H9 (cell line): Measurements from ENCODE around the gene RPP30. TPM values are rescaled to one million over a fixed set of nuclear protein-coding genes. Genes with fewer than 3 reads are reported as not detected.

Experiments used
- DNase-seq: peaks from one replicate; pipeline ENCODE4 v3.0.0-alpha.2; 2017
- H2AFZ ChIP-seq: one replicate; pipeline ENCODE4 v1.6.1; 2013; ENCODE audit warnings: mild to moderate bottlenecking, low read length, control low read depth, moderate library complexity
- H2AK5ac ChIP-seq: 2 replicates; pipeline ENCODE4 v1.6.1; 2013; ENCODE audit warnings: low read length, control low read depth, mixed read lengths; ENCODE audit not compliant: insufficient read length
- H2BK120ac ChIP-seq: one replicate; pipeline ENCODE4 v1.6.1; 2013; ENCODE audit warnings: low read depth, mild to moderate bottlenecking, low read length, control low read depth, inconsistent platforms; ENCODE audit not compliant: poor library complexity, severe bottlenecking
- H2BK12ac ChIP-seq: 2 replicates; pipeline ENCODE4 v1.6.1; 2013; ENCODE audit warnings: low read length, control low read depth, mixed read lengths, low read depth; ENCODE audit not compliant: insufficient read length
- H2BK15ac ChIP-seq: 2 replicates; pipeline ENCODE4 v1.6.1; 2013; ENCODE audit warnings: low read depth, low read length, control low read depth
- H2BK20ac ChIP-seq: one replicate; pipeline ENCODE4 v1.6.1; 2013; ENCODE audit warnings: low read depth, mild to moderate bottlenecking, low read length, control low read depth, inconsistent platforms; ENCODE audit not compliant: poor library complexity, severe bottlenecking
- H2BK5ac ChIP-seq: 2 replicates; pipeline ENCODE4 v1.6.1; 2013; ENCODE audit warnings: low read length, control low read depth, mixed read lengths; ENCODE audit not compliant: insufficient read length
- H3K14ac ChIP-seq: 2 replicates; pipeline ENCODE4 v1.6.1; 2013; ENCODE audit warnings: low read length, control low read depth; ENCODE audit not compliant: insufficient read depth
- H3K18ac ChIP-seq: 2 replicates; pipeline ENCODE4 v1.6.1; 2013; ENCODE audit warnings: low read depth, mild to moderate bottlenecking, mixed read lengths, low read length, control low read depth; ENCODE audit not compliant: insufficient read length
- H3K23ac ChIP-seq: 2 replicates; pipeline ENCODE4 v1.6.1; 2013; ENCODE audit warnings: low read length, control low read depth, mixed read lengths, low read depth; ENCODE audit not compliant: insufficient read length
- H3K23me2 ChIP-seq: 2 replicates; pipeline ENCODE4 v1.6.1; 2013; ENCODE audit warnings: low read depth, mild to moderate bottlenecking, mixed read lengths, low read length, control low read depth; ENCODE audit not compliant: insufficient read length, poor library complexity, severe bottlenecking
- H3K27ac ChIP-seq: 2 replicates; pipeline ENCODE4 v1.5.1; 2013; ENCODE audit warnings: low read length, control low read depth, mixed read lengths, low read depth; ENCODE audit not compliant: insufficient read length
- H3K27me3 ChIP-seq: 2 replicates; pipeline ENCODE4 v1.6.1; 2013; ENCODE audit warnings: low read length, control low read depth, inconsistent platforms; ENCODE audit not compliant: insufficient read depth
- H3K4ac ChIP-seq: 2 replicates; pipeline ENCODE4 v1.6.1; 2013; ENCODE audit warnings: low read depth, mild to moderate bottlenecking, control low read depth, inconsistent platforms, low read length, moderate library complexity
- H3K4me1 ChIP-seq: 2 replicates; pipeline ENCODE4 v1.6.1; 2013; ENCODE audit warnings: low read length, control low read depth, inconsistent platforms; ENCODE audit not compliant: insufficient read depth
- H3K4me2 ChIP-seq: 2 replicates; pipeline ENCODE4 v1.6.1; 2013; ENCODE audit warnings: low read length, control low read depth, mixed read lengths; ENCODE audit not compliant: insufficient read length, insufficient read depth
- H3K56ac ChIP-seq: 2 replicates; pipeline ENCODE4 v1.6.1; 2013; ENCODE audit warnings: low read depth, mild to moderate bottlenecking, mixed read lengths, low read length, control low read depth; ENCODE audit not compliant: insufficient read length
- H3K79me1 ChIP-seq: 2 replicates; pipeline ENCODE4 v1.6.1; 2013; ENCODE audit warnings: low read depth, mild to moderate bottlenecking, moderate library complexity, low read length, control low read depth, inconsistent platforms; ENCODE audit not compliant: insufficient read depth, poor library complexity, severe bottlenecking
- H3K79me2 ChIP-seq: 2 replicates; pipeline ENCODE4 v1.6.1; 2013; ENCODE audit warnings: low read length, control low read depth, inconsistent platforms; ENCODE audit not compliant: insufficient read depth
- H3K9ac ChIP-seq: 2 replicates; pipeline ENCODE4 v1.6.1; 2013; ENCODE audit warnings: low read length, control low read depth, mixed read lengths; ENCODE audit not compliant: insufficient read length; ENCODE audit errors: extremely low read depth
- H3K9me3 ChIP-seq: one replicate; pipeline ENCODE4 v1.6.1; 2013; ENCODE audit warnings: low read depth, low read length, inconsistent platforms; ENCODE audit not compliant: control insufficient read depth
- H3T11ph ChIP-seq: one replicate; pipeline ENCODE4 v1.6.1; 2013; ENCODE audit warnings: mild to moderate bottlenecking, low read length, control low read depth, inconsistent platforms
- H4K20me1 ChIP-seq: one replicate; pipeline ENCODE4 v1.6.1; 2013; ENCODE audit not compliant: control insufficient read depth, insufficient read length, insufficient read depth
- H4K5ac ChIP-seq: 2 replicates; pipeline ENCODE4 v1.6.1; 2013; ENCODE audit warnings: low read depth, mild to moderate bottlenecking, mixed read lengths, low read length, control low read depth; ENCODE audit not compliant: insufficient read length
- H4K8ac ChIP-seq: replicated peaks from 2 replicates; pipeline ENCODE4 v1.6.1; 2013; ENCODE audit warnings: low read length, control low read depth, mixed read lengths, low read depth; ENCODE audit not compliant: insufficient read length
- H4K91ac ChIP-seq: 2 replicates; pipeline ENCODE4 v1.6.1; 2013; ENCODE audit warnings: low read depth, mild to moderate bottlenecking, moderate library complexity, mixed read lengths, low read length, control low read depth; ENCODE audit not compliant: insufficient read length
- H3K27ac Mint-ChIP-seq, 3 experiments: 2 replicates in 2 of 3; 3 replicates in 1 of 3; pipeline ENCODE4 v1.8.0; 2020 to 2021; ENCODE audit warnings: mixed read lengths in 3 of 3, mild to moderate bottlenecking in 1 of 3, moderate library complexity in 1 of 3
- H3K27me3 Mint-ChIP-seq: 2 replicates; pipeline ENCODE4 v1.8.0; 2021; ENCODE audit warnings: low read depth, mild to moderate bottlenecking, moderate library complexity, mixed read lengths
- H3K36me3 Mint-ChIP-seq, 3 experiments: 2 replicates in 2 of 3; 3 replicates in 1 of 3; pipeline ENCODE4 v1.8.0; 2020 to 2021; ENCODE audit warnings: low read depth in 3 of 3, mixed read lengths in 3 of 3; ENCODE audit not compliant: insufficient read depth in 1 of 3
- H3K4me1 Mint-ChIP-seq, 2 experiments: 2 replicates each; pipeline ENCODE4 v1.8.0; 2020; ENCODE audit warnings: mixed read lengths in 2 of 2
- H3K4me3 Mint-ChIP-seq, 2 experiments: 2 replicates in 1 of 2; 3 replicates in 1 of 2; pipeline ENCODE4 v1.8.0; 2020 to 2021; ENCODE audit warnings: mild to moderate bottlenecking in 2 of 2, mixed read lengths in 2 of 2, moderate library complexity in 1 of 2
- H3K9me3 Mint-ChIP-seq, 2 experiments: 2 replicates in 1 of 2; 3 replicates in 1 of 2; pipeline ENCODE4 v1.8.0; 2020; ENCODE audit warnings: mild to moderate bottlenecking in 2 of 2, mixed read lengths in 2 of 2, moderate library complexity in 1 of 2
- WGBS: extraction: QIAGEN DNeasy Blood & Tissue Kit; methylation state at CpG from one replicate; pipeline ENCODE4 v1.1.7; 2013; ENCODE audit warnings: missing lambda C conversion rate, low lambda C conversion rate, mixed read lengths; ENCODE audit not compliant: insufficient read length; ENCODE audit errors: extremely low coverage; 5-methylcytosine and 5-hydroxymethylcytosine counted together
- total RNA-seq: library from RNA; stranded (reverse); gene quantifications from 2 replicates; pipeline ENCODE4 v1.2.1, GENCODE V29; 2021
- TF ChIP-seq, protein P1 (sequence below): fragments of 200-600 bp; sonication (generic); conservative IDR thresholded peaks from 3 replicates; pipeline ENCODE4 v1.8.0; 2021; ENCODE audit warnings: antibody characterized with exemption, mild to moderate bottlenecking

The RPP30 gene
- total RNA-seq, 1 experiment from 2014 or later = 77.7 TPM

DNA sequence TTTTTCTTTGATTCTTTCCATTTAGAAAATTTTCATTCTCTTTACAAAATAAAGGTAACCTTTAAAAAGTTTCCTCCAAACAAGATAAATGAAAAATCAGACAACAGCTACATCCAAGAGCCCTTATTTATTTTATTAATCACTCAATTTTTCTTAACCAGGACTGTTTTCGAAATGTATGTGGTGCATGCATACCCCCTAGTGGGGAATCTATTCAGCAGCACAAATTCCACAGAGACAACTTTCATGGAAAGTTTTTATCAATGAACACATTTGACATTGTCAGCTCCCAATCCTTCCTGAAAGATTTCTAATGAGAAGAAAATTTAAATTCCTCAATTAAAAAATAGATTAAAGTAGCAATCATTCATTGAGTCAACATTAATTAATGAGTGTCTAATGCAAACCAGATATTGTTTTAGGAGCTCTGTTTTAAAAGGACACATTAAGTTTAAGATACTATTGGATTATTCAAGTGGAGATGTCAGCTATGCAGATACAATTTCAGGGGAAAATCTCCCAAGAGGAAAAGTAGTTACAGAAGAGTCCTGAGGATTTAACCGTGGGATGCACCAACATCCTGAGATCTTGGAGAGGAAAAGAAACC lies 8.8 kb upstream of the RPP30 start:
- H3K27me3 ChIP-seq = peaks cover 3% of the 10 kb centered on the region; the same call in 1 of the 2 replicates
- peaks cover 4% of the 10 kb centered on the region for H3K23me2 ChIP-seq
- TF ChIP-seq, protein P1, sequence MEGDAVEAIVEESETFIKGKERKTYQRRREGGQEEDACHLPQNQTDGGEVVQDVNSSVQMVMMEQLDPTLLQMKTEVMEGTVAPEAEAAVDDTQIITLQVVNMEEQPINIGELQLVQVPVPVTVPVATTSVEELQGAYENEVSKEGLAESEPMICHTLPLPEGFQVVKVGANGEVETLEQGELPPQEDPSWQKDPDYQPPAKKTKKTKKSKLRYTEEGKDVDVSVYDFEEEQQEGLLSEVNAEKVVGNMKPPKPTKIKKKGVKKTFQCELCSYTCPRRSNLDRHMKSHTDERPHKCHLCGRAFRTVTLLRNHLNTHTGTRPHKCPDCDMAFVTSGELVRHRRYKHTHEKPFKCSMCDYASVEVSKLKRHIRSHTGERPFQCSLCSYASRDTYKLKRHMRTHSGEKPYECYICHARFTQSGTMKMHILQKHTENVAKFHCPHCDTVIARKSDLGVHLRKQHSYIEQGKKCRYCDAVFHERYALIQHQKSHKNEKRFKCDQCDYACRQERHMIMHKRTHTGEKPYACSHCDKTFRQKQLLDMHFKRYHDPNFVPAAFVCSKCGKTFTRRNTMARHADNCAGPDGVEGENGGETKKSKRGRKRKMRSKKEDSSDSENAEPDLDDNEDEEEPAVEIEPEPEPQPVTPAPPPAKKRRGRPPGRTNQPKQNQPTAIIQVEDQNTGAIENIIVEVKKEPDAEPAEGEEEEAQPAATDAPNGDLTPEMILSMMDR = peak; percentile 83
- Mint-ChIP-seq H3K36me3 (no peaks in the 10 kb centered on the region), H3K4me3 (no peak overlapping the region), H3K27ac (no peak overlapping the region), H3K4me1 (peaks cover 3 to 23% of the 10 kb centered on the region in 2 experiments), H3K9me3 (no peaks in the 10 kb centered on the region), H3K27me3 (peaks cover 13% of the 10 kb centered on the region)
- H4K8ac ChIP-seq = no peak overlapping the region
- no peak overlapping the region for H2BK120ac ChIP-seq
- H3K56ac ChIP-seq = no peak overlapping the region
- no peak overlapping the region for H2AK5ac ChIP-seq
- no peak overlapping the region for H2AFZ ChIP-seq
- no peak overlapping the region for H2BK15ac ChIP-seq
- no peak overlapping the region for H4K5ac ChIP-seq
- no peaks in the 10 kb centered on the region for H4K20me1 ChIP-seq
- H3K18ac ChIP-seq = no peak overlapping the region
- H3K9ac ChIP-seq = no peak overlapping the region
- no peak for DNase-seq
- no peaks in the 10 kb centered on the region for H3K9me3 ChIP-seq
- no peak overlapping the region for H3K14ac ChIP-seq
- no peaks in the 10 kb centered on the region for H3K4me1 ChIP-seq
- no peak overlapping the region for H2BK20ac ChIP-seq
- H3K23ac ChIP-seq = no peak overlapping the region
- H4K91ac ChIP-seq = no peak overlapping the region
- WGBS = no CpG with 5 or more reads among the region's 2 CpGs
- H3K4ac ChIP-seq = no peak overlapping the region
- no peaks in the 10 kb centered on the region for H3K79me1 ChIP-seq
- no peaks in the 10 kb centered on the region for H3K79me2 ChIP-seq
- no peak overlapping the region for H3T11ph ChIP-seq
- H2BK12ac ChIP-seq = no peak overlapping the region
- H3K4me2 ChIP-seq = no peak overlapping the region
- H2BK5ac ChIP-seq = no peak overlapping the region
- H3K27ac ChIP-seq = no peak overlapping the region
